Loucy (cell line): ENCODE measurements around the gene MAN1A2.

ENCODE experiments used
- CTCF ChIP-seq: fragments of 200-600 bp; sonication (generic); conservative IDR thresholded peaks from 2 replicates; pipeline ENCODE4 v1.5.1; 2014; ENCODE audit warnings: mild to moderate bottlenecking, antibody characterized with exemption, low read length
- EZH2phosphoT487 ChIP-seq: fragments of 200-600 bp; IDR thresholded peaks from 2 replicates; pipeline ENCODE4 v1.6.1; 2018; ENCODE audit warnings: antibody characterized with exemption, mild to moderate bottlenecking, moderate library complexity, borderline replicate concordance

DNA sequence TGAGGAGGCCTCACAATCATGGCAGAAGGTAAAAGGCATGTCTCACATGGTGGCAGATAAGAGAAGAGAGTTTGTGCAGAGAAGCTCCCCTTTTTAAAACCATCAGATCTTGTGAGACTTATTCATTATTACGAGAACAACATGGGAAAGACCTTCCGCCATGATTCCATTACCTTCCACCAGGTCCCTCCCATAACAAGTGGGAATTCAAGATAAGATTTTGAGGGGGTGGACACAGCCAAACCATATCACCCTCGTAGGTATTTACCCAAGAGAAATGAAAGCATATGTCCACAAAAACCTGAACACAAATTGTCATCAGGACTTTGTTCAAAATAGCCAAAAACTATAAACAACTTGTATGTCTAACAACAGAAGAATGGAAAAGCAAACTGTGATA is 192.7 kb downstream of the MAN1A2 start:
- TF ChIP-seq CTCF (no peak), EZH2phosphoT487 (no peak)
